Heart right ventricle (tissue), 16 donors: Measurements from ENCODE around the gene MRGPRX4. TPM values are rescaled to one million over a fixed set of nuclear protein-coding genes. Genes with fewer than 3 reads are reported as not detected.
"Not testable (repeated sequence)": the region's sequence is repeated elsewhere in the genome, so short reads cannot be mapped to it uniquely, and the experiment has no call there.

ENCODE experiments used
- ATAC-seq, 8 donors: fragments of 200-7000 bp; cut with Tn5 transposase; one replicate each; pipeline ENCODE4 v1.9.1; 2020; ENCODE audit warnings: mild to moderate bottlenecking in 8 of 8, moderate library complexity in 8 of 8, moderate number of reproducible peaks in 1 of 8
- DNase-seq, 2 donors: peaks; one replicate each; pipeline ENCODE4 v3.0.0-alpha.2; 2020
- H3K27ac ChIP-seq, 10 donors: fragments of 200-600 bp; sonication (generic) in 2 of 10; one replicate each; pipeline versions ENCODE4 v1.5.0 to v1.8.0; 2020 to 2022; ENCODE audit warnings: mild to moderate bottlenecking in 3 of 10
- H3K27me3 ChIP-seq, 7 donors: fragments of 200-600 bp; one replicate each; pipeline ENCODE4 v1.8.0; 2021 to 2022; ENCODE audit warnings: mild to moderate bottlenecking in 2 of 7
- H3K36me3 ChIP-seq, 9 donors: fragments of 200-600 bp; sonication (generic) in 1 of 9; one replicate each; pipeline versions ENCODE4 v1.5.0 to v1.8.0; 2020 to 2022; ENCODE audit warnings: mild to moderate bottlenecking in 2 of 9
- H3K4me1 ChIP-seq, 9 donors: fragments of 200-600 bp; sonication (generic) in 1 of 9; one replicate each; pipeline versions ENCODE4 v1.5.0 to v1.8.0; 2020 to 2022; ENCODE audit warnings: mild to moderate bottlenecking in 4 of 9
- H3K4me3 ChIP-seq, 10 donors: fragments of 200-600 bp; sonication (generic) in 2 of 10; one replicate each; pipeline versions ENCODE4 v1.5.0 to v1.8.0; 2020 to 2022; ENCODE audit warnings: mild to moderate bottlenecking in 7 of 10, moderate library complexity in 2 of 10
- H3K9me3 ChIP-seq, 11 donors: fragments of 200-600 bp in 10 of 11; sonication (generic) in 2 of 11; one replicate each; pipeline versions ENCODE4 v1.5.0 to v1.8.0; 2013 to 2022; ENCODE audit warnings: mild to moderate bottlenecking in 2 of 11, control low read depth in 1 of 11, moderate library complexity in 1 of 11
- CTCF ChIP-seq, 9 donors: fragments of 200-600 bp; sonication (generic) in 2 of 9; IDR thresholded peaks; one replicate each; pipeline versions ENCODE4 v1.5.0 to v1.8.0; 2021 to 2022; ENCODE audit warnings: antibody characterized with exemption in 9 of 9, mild to moderate bottlenecking in 5 of 9, moderate library complexity in 1 of 9
- WGBS, 2 donors: extraction: QIAGEN DNeasy Blood & Tissue Kit; methylation state at CpG; one replicate each; pipeline ENCODE4 v1.1.7; 2013; ENCODE audit warnings: inconsistent platforms in 1 of 2; 5-methylcytosine and 5-hydroxymethylcytosine counted together
- intact Hi-C, 10 donors: fragments of 100-400 bp; cut with DNase I; formaldehyde crosslinking; loops; one replicate each; pipeline versions ENCODE4 v1.11.1 to v1.14.2; 2022
- polyA plus RNA-seq, 2 donors: library from polyadenylated mRNA; stranded (reverse); fragments of 200-250 nt; gene quantifications; one replicate each; pipeline ENCODE4 v1.2.3, GENCODE V29; 2013
- total RNA-seq, 10 donors: library from RNA; stranded (reverse); fragmentation: NEBNext Ultra II Directional in 3 of 10; extraction: Animal tissue kit (Norgen Biotek cat#: 25700) in 3 of 10; gene quantifications; one replicate each; pipeline versions ENCODE4 v1.2.1 to v1.2.4, GENCODE V29; 2021 to 2023
- donor health status: Arrhythmogenic right ventricular cardiomyopathy.
- donor health status: ischemic (EF 13 %, LVEDD 7.1; RV severe dilation, severe dysfunction).
- donor health status: healthy with polysubstance abuse.
- donor health status: DM: no; HTN: yes; CAD: no.
- donor health status: DM: no; HTN: no; CAD: no.
- donor health status: ischemic (EF 25% LVEDD 6.9; RV normal size, moderate dysfunction).
- donor health status: ischemic (EF 25% LVEDD 5.7; RV mildly dilated, moderate dysfunction).
- donor health status: healthy.
- donor health status: DM: yes; HTN: yes; CAD: no.
- donor health status: Ischemic cardiomyopathy.
- donor health status: ischemic (EF 35%, LVEDD 5.7; RV mildly dilated, moderate dysfunction).
- donor health status: nonischemic (EF 11% LVEDD 7.7; RV severe dilation, severe dysfunction).
- donor health status: DM: yes; HTN: yes; CAD: no.
- donor health status: PGD.
- donor health status: ischemic (EF 29% LVEDD 5.4; RV normal size, mild dysfunction).
- donor health status: nonischemic (EF 23%, LVEDD 6.1; RV moderate dilation, normal function).

The MRGPRX4 gene
- total and polyA plus RNA-seq, 12 donors = not detected

DNA sequence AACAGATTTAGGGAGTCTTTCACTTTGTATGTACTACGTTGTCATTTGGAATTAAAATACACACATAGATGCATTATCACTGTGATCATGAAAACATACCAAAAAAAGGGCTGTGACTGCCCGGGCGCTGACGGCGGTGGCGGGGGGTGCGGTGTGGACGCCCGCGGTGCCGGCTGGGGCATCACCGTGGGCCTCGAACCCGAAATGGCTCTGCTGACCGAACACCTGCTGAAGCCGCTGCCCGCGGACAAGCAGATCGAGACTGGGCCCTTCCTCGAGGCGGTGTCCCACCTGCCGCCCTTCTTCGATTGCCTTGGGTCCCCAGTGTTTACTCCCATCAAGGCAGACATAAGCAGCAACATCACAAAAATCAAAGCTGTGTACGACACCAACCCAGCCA, 16.2 kb downstream of the MRGPRX4 start:
- no peak for ATAC-seq
- no peak overlapping the region for H3K27ac ChIP-seq
- no peaks in the 10 kb centered on the region for H3K4me1 ChIP-seq
- H3K9me3 ChIP-seq = no peaks in the 10 kb centered on the region
- H3K4me3 ChIP-seq = no peak overlapping the region
- H3K27me3 ChIP-seq = peaks cover 0 to 49% (median 21%) of the 10 kb centered on the region in 7 donors
- 92 to 94% methylated on average over 24 of the region's 24 CpGs for WGBS, 2 donors
- intact Hi-C loops = no loop called here
- no peaks in the 10 kb centered on the region for H3K36me3 ChIP-seq
- TF ChIP-seq CTCF (IDR thresholded peaks at IDR 0.05) = no peak
- DNase-seq = no peak

- intact Hi-C loops, H3K36me3 ChIP-seq, H3K27ac ChIP-seq, H3K4me1 ChIP-seq, H3K4me3 ChIP-seq, H3K9me3 ChIP-seq, ATAC-seq, DNase-seq: not testable (repeated sequence)
- WGBS, 2 donors = 89 to 90% methylated on average over 34 of the region's 34 CpGs
- H3K27me3 ChIP-seq = peaks cover 0 to 49% (median 14%) of the 10 kb centered on the region in 7 donors
These were observed 17.0 kb downstream of the MRGPRX4 start for GRCh38 chr11:18189476-18190245.

DNA sequence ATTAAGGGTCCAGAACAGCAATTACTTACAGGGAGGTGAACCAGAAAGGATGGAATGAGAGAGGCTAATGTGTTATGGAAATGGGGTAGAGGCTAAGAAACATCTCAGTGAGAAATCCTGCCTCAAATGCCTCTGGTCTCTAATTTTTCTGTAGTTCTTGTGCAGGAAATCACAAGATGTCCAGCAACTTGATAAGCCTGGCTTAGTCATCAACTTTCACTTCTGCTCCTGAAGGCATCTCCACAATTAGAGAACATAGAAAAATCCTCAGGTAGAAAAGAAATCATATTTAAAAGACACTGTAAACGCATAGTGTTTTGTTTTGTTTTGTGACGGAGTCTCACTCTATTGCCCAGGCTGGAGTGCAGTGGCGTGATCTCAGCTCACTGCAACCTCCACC, 18.7 kb downstream of the MRGPRX4 start:
- TF ChIP-seq CTCF (IDR thresholded peaks at IDR 0.05) = no peak
- ATAC-seq = no peak
- Histone ChIP-seq H3K27ac (no peak overlapping the region), H3K9me3 (no peaks in the 10 kb centered on the region), H3K4me1 (no peaks in the 10 kb centered on the region), H3K4me3 (no peak overlapping the region), H3K36me3 (no peaks in the 10 kb centered on the region), H3K27me3 (peaks cover 0 to 36% (median 7%) of the 10 kb centered on the region in 7 donors)
- intact Hi-C loops = no loop called here
- DNase-seq = no peak
- WGBS, 2 donors = 93 to 97% methylated on average over 3 of the region's 3 CpGs

DNA sequence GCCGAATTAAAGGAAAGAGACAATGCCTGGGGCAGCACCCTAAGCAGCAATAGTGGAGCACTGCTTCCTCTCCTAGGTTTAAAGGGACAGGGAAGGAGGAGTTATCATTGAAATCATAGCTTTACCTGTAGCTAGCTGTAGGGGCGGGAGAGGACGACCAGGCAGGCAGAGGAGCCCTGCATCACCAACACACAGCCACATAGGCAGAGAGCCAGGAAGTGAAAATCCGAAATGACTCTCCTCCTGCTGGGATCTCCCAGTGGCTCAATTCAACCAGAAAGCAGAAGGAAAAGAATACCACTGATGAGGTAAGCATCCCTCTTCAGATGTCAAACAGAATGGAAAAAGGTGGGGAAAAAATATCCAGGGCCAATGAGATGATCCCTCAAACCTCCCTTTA, 20.4 kb downstream of the MRGPRX4 start:
- DNase-seq (no peak), ATAC-seq (no peak)
- H3K36me3 ChIP-seq = no peaks in the 10 kb centered on the region
- peaks cover 0 to 22% (median 7%) of the 10 kb centered on the region in 7 donors for H3K27me3 ChIP-seq
- H3K4me1 ChIP-seq = no peaks in the 10 kb centered on the region
- H3K27ac ChIP-seq = no peak overlapping the region
- WGBS, 2 donors = 26 to 28% methylated on average over 4 of the region's 4 CpGs
- no peak for TF ChIP-seq CTCF (IDR thresholded peaks at IDR 0.05)
- intact Hi-C loops = no loop called here
- no peak overlapping the region for H3K4me3 ChIP-seq
- H3K9me3 ChIP-seq = no peaks in the 10 kb centered on the region

GRCh38 chr11:18196532-18196931, 23.9 kb downstream of the MRGPRX4 start:
- Histone ChIP-seq H3K27me3 (peaks cover 0 to 12% (median 4%) of the 10 kb centered on the region in 7 donors), H3K4me1 (no peaks in the 10 kb centered on the region), H3K36me3 (no peaks in the 10 kb centered on the region), H3K9me3 (no peaks in the 10 kb centered on the region), H3K4me3 (no peak overlapping the region), H3K27ac (no peak overlapping the region)
- no peak for ATAC-seq
- intact Hi-C loops = no loop called here
- no peak for TF ChIP-seq CTCF (IDR thresholded peaks at IDR 0.05)
- WGBS, 2 donors = 89 to 91% methylated on average over 2 of the region's 2 CpGs
- DNase-seq = no peak

GRCh38 chr11:18197738-18198137, 25.1 kb downstream of the MRGPRX4 start:
- H3K4me1 ChIP-seq, H3K9me3 ChIP-seq, DNase-seq, intact Hi-C loops, H3K36me3 ChIP-seq, ATAC-seq, H3K27ac ChIP-seq, H3K4me3 ChIP-seq, H3K27me3 ChIP-seq: not testable (repeated sequence)
- 64 to 70% methylated on average over 3 of the region's 3 CpGs for WGBS, 2 donors
